Ureter (tissue), 1 donor: ENCODE measurements around the gene COQ2. TPM values are rescaled to one million over a fixed set of nuclear protein-coding genes. Genes with fewer than 3 reads are reported as not detected.

ENCODE experiments used
- DNase-seq: peaks from one replicate; pipeline ENCODE4 v3.0.0-alpha.2; 2020; ENCODE audit warnings: low spot score
- total RNA-seq: library from RNA; stranded (reverse); gene quantifications from one replicate; pipeline ENCODE4 v1.2.4, GENCODE V29; 2023
- donor health status: DM: yes; HTN: yes; CAD: no.

Gene COQ2
- total RNA-seq, 1 donor from 2014 or later = 14.5 TPM

GRCh38 chr4:83216959-83217683 lies 67.5 kb downstream of the COQ2 start:
- DNase-seq = no peak

GRCh38 chr4:83214079-83214478 lies 70.5 kb downstream of the COQ2 start:
- DNase-seq = no peak

Other genes starting within 250 kb of the COQ2 start
- 35.3 TPM for gene COPS4, start 249.6 kb downstream of the COQ2 start, total RNA-seq
- gene PLAC8, start 170.1 kb downstream of the COQ2 start, total RNA-seq = 4.9 TPM
- 1.1 TPM for gene HPSE, start 50.0 kb upstream of the COQ2 start, total RNA-seq
- gene HELQ, start 171.0 kb upstream of the COQ2 start, total RNA-seq = 15.9 TPM
- 42.8 TPM for gene MRPS18C, start 171.3 kb upstream of the COQ2 start, total RNA-seq
- 12.7 TPM for gene ABRAXAS1, start 200.3 kb upstream of the COQ2 start, total RNA-seq